ENCODE measurements around the gene POLE2.
"Not testable (repeated sequence)": the region's sequence is repeated elsewhere in the genome, so short reads cannot be mapped to it uniquely, and the experiment has no call there.

DNA sequence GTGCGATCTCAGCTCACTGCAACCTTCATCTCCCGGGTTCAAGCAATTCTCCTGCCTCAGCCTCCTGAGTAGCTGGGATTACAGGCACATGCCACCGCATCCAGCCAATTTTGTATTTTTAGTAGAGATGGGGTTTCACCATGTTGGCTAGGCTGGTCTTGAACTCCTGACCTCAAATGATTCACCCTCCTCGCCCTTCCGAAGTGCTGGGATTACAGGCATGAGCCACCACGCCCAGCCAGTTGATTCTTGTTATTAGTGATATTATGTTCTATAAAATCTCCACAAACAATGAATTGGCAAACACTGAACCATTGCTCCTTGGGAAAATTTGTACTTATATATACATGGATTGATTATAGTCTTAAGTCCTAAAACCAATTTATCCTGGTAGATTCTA, 30.5 kb downstream of the POLE2 start:
- TF ChIP-seq, protein P1, sequence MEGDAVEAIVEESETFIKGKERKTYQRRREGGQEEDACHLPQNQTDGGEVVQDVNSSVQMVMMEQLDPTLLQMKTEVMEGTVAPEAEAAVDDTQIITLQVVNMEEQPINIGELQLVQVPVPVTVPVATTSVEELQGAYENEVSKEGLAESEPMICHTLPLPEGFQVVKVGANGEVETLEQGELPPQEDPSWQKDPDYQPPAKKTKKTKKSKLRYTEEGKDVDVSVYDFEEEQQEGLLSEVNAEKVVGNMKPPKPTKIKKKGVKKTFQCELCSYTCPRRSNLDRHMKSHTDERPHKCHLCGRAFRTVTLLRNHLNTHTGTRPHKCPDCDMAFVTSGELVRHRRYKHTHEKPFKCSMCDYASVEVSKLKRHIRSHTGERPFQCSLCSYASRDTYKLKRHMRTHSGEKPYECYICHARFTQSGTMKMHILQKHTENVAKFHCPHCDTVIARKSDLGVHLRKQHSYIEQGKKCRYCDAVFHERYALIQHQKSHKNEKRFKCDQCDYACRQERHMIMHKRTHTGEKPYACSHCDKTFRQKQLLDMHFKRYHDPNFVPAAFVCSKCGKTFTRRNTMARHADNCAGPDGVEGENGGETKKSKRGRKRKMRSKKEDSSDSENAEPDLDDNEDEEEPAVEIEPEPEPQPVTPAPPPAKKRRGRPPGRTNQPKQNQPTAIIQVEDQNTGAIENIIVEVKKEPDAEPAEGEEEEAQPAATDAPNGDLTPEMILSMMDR (IDR thresholded peaks at IDR 0.05; ENCODE audit: low read depth, low read length, poor library complexity, severe bottlenecking), result not testable (repeated sequence)
- TF ChIP-seq EZH2phosphoT487 (IDR thresholded peaks at IDR 0.05; ENCODE audit: borderline replicate concordance, low read length), result not testable (repeated sequence)
